Liver (tissue), 9 donors: ENCODE measurements around the gene SEBOX. TPM values are rescaled to one million over a fixed set of nuclear protein-coding genes. Genes with fewer than 3 reads are reported as not detected.

Experiments
- DNase-seq: peaks from one replicate; pipeline ENCODE4 v3.0.0-alpha.2; 2017; ENCODE audit warnings: low spot score
- H3K27ac ChIP-seq, 2 donors: one replicate each; pipeline ENCODE4 v1.7.0; 2013; ENCODE audit warnings: inconsistent platforms in 2 of 2, low read length in 2 of 2, control low read depth in 1 of 2, low read depth in 1 of 2, mild to moderate bottlenecking in 1 of 2
- H3K27me3 ChIP-seq, 4 donors: one replicate each; pipeline versions ENCODE4 v1.6.1 to v1.7.0; 2013; ENCODE audit warnings: low read length in 3 of 4, inconsistent platforms in 1 of 4, mild to moderate bottlenecking in 1 of 4, moderate library complexity in 1 of 4; ENCODE audit not compliant: control insufficient read depth in 4 of 4, insufficient read depth in 4 of 4
- H3K36me3 ChIP-seq, 4 donors: one replicate each; pipeline versions ENCODE4 v1.6.1 to v1.7.0; 2013; ENCODE audit warnings: low read length in 3 of 4, mild to moderate bottlenecking in 3 of 4, low read depth in 1 of 4, moderate library complexity in 1 of 4; ENCODE audit not compliant: control insufficient read depth in 4 of 4, insufficient read depth in 3 of 4
- H3K4me1 ChIP-seq, 4 donors: one replicate each; pipeline versions ENCODE4 v1.6.1 to v1.7.0; 2013; ENCODE audit warnings: low read length in 3 of 4, mild to moderate bottlenecking in 3 of 4, moderate library complexity in 1 of 4; ENCODE audit not compliant: control insufficient read depth in 4 of 4, insufficient read depth in 4 of 4
- H3K4me3 ChIP-seq, 3 donors: one replicate each; pipeline versions ENCODE4 v1.6.1 to v1.7.0; 2013; ENCODE audit warnings: low read length in 3 of 3, control low read depth in 1 of 3, low read depth in 1 of 3, mild to moderate bottlenecking in 1 of 3
- H3K9ac ChIP-seq, 2 donors: one replicate each; pipeline ENCODE4 v1.7.0; 2013; ENCODE audit warnings: low read length in 2 of 2, mild to moderate bottlenecking in 2 of 2, moderate library complexity in 2 of 2, control low read depth in 1 of 2, low read depth in 1 of 2
- H3K9me3 ChIP-seq, 4 donors: one replicate each; pipeline versions ENCODE4 v1.6.1 to v1.7.0; 2013; ENCODE audit warnings: low read length in 3 of 4; ENCODE audit not compliant: control insufficient read depth in 4 of 4
- EGR1 ChIP-seq, 2 donors: IDR thresholded peaks; 2 replicates each; pipeline ENCODE4 v1.6.1; 2016 to 2018; ENCODE audit warnings: antibody characterized with exemption in 2 of 2, low read depth in 2 of 2
- FOXA1 ChIP-seq: IDR thresholded peaks from 2 replicates; pipeline ENCODE4 v1.6.1; 2016; ENCODE audit warnings: antibody characterized with exemption
- FOXA2 ChIP-seq: IDR thresholded peaks from 2 replicates; pipeline ENCODE4 v1.6.1; 2016; ENCODE audit warnings: antibody characterized with exemption
- GABPA ChIP-seq, 2 donors: IDR thresholded peaks in 1 of 2; conservative IDR thresholded peaks in 1 of 2; 2 replicates each; pipeline ENCODE4 v1.6.1; 2016; ENCODE audit warnings: antibody characterized with exemption in 2 of 2, mild to moderate bottlenecking in 1 of 2, moderate library complexity in 1 of 2
- HNF4A ChIP-seq, 2 donors: conservative IDR thresholded peaks; 2 replicates each; pipeline ENCODE4 v1.6.1; 2016; ENCODE audit warnings: antibody characterized with exemption in 2 of 2, mild to moderate bottlenecking in 2 of 2
- HNF4G ChIP-seq: IDR thresholded peaks from 2 replicates; pipeline ENCODE4 v1.6.1; 2016; ENCODE audit warnings: antibody characterized with exemption
- JUND ChIP-seq, 2 donors: IDR thresholded peaks; 2 replicates each; pipeline ENCODE4 v1.6.1; 2016; ENCODE audit warnings: antibody characterized with exemption in 2 of 2
- NR2F2 ChIP-seq: IDR thresholded peaks from 2 replicates; pipeline ENCODE4 v1.6.1; 2016; ENCODE audit warnings: antibody characterized with exemption
- RAD21 ChIP-seq, 2 donors: IDR thresholded peaks; 2 replicates each; pipeline ENCODE4 v1.6.1; 2016; ENCODE audit warnings: antibody characterized with exemption in 2 of 2, mild to moderate bottlenecking in 2 of 2
- RXRA ChIP-seq, 2 donors: IDR thresholded peaks; 2 replicates each; pipeline ENCODE4 v1.6.1; 2017 to 2018; ENCODE audit warnings: antibody characterized with exemption in 2 of 2, mild to moderate bottlenecking in 1 of 2
- SP1 ChIP-seq: IDR thresholded peaks from 2 replicates; pipeline ENCODE4 v1.6.1; 2018; ENCODE audit warnings: antibody characterized with exemption, mild to moderate bottlenecking
- TAF1 ChIP-seq: conservative IDR thresholded peaks from 2 replicates; pipeline ENCODE4 v1.6.1; 2016; ENCODE audit warnings: antibody characterized with exemption, mild to moderate bottlenecking
- YY1 ChIP-seq: IDR thresholded peaks from 2 replicates; pipeline ENCODE4 v1.6.1; 2016; ENCODE audit warnings: antibody characterized with exemption, mild to moderate bottlenecking
- WGBS: extraction: QIAGEN DNeasy Blood & Tissue Kit; methylation state at CpG from one replicate; pipeline ENCODE4 v1.1.7; 2013; 5-methylcytosine and 5-hydroxymethylcytosine counted together
- polyA plus RNA-seq, 2 donors: library from polyadenylated mRNA; stranded (reverse) in 1 of 2; unstranded in 1 of 2; fragments of 200-250 nt in 1 of 2; fragments of >200 nt in 1 of 2; fragmentation: Nextera tagmentation in 1 of 2; extraction: Ambion mirVana in 1 of 2; gene quantifications; one replicate each; pipeline versions ENCODE4 v1.2.1 to v1.2.3, GENCODE V29; 2013 to 2015
- total RNA-seq, 2 donors: library from RNA; depleted of rRNA; stranded (reverse); fragments of >200 nt; gene quantifications; one replicate each; pipeline ENCODE4 v1.2.3, GENCODE V29; 2014
- TF ChIP-seq, protein P1 (sequence below): IDR thresholded peaks from 2 replicates; pipeline ENCODE4 v1.6.1; 2016; ENCODE audit warnings: antibody characterized with exemption, mild to moderate bottlenecking
- TF ChIP-seq, protein P2 (sequence below): IDR thresholded peaks from 2 replicates; pipeline ENCODE4 v1.6.1; 2016; ENCODE audit warnings: antibody characterized with exemption
- TF ChIP-seq, protein P3 (sequence below): IDR thresholded peaks from 2 replicates; pipeline ENCODE4 v1.6.1; 2016; ENCODE audit warnings: antibody characterized with exemption
- TF ChIP-seq, protein P4 (sequence below): IDR thresholded peaks from 2 replicates; pipeline ENCODE4 v1.6.1; 2016; ENCODE audit warnings: antibody characterized with exemption
- TF ChIP-seq, protein P5 (sequence below): fragments of 150-350 bp; IDR thresholded peaks from 2 replicates; pipeline ENCODE4 v1.5.1; 2017; ENCODE audit warnings: improper control_type of control experiment, low read depth, low read length; ENCODE audit not compliant: missing input control
- donor health status: healthy.
- donor health status: healthy.
- donor health status: healthy.
- donor health status: healthy.
- donor health status: healthy.

Gene SEBOX
- total and polyA plus RNA-seq, 4 donors: 0.19 to 0.59 TPM; not detected in 2

DNA sequence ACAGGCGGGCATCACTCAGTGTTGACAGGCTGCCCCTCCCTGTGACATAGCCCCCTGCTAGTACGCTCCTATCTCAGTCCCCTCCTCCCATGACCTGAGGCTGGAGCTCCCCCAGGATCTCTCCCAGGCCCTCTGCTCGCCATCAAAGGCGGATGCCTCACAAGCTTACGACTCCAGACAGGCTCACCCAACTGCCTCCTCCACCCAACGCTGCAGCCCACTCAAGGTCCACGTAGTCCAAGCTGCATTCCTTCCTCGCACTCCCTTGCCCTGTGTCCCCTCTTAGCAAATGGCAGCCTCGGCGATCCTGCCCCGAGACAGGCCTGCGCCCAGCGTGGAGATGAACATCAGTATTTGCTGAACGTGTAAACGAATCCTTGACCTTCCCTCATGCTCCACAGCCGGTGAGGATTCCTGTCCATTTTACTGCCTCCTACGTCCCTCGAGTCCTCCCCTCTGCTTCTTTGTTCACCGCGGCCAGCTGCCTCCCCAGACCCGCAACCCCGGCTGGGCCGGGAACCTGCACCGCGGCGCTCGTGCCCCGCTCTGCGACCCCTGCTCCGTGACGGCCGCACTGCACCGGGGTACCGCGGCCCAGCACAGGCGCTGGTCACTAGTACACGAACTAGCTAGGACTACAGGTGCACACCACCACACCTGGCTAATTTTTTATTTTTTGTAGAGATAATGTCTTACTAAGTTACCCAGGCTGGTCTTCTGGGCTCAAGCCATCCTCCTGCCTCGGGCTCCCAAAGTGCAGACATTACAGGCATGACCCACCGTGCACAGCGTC lies 46.8 kb downstream of the SEBOX start:
- Histone ChIP-seq H3K4me3 (peak overlapping the region; percentile 22 to 52 (median 34)), H3K27me3 (no peaks in the 10 kb centered on the region), H3K36me3 (no peaks in the 10 kb centered on the region), H3K9ac (no peak overlapping the region), H3K4me1 (peaks cover 7 to 47% (median 29%) of the 10 kb centered on the region in 4 donors), H3K27ac (peak overlapping the region; percentile 20 to 21), H3K9me3 (no peaks in the 10 kb centered on the region)
- WGBS: 27% methylated on average over 40 of the region's 40 CpGs
- DNase-seq: peak; percentile 46
- TF ChIP-seq, protein P1, sequence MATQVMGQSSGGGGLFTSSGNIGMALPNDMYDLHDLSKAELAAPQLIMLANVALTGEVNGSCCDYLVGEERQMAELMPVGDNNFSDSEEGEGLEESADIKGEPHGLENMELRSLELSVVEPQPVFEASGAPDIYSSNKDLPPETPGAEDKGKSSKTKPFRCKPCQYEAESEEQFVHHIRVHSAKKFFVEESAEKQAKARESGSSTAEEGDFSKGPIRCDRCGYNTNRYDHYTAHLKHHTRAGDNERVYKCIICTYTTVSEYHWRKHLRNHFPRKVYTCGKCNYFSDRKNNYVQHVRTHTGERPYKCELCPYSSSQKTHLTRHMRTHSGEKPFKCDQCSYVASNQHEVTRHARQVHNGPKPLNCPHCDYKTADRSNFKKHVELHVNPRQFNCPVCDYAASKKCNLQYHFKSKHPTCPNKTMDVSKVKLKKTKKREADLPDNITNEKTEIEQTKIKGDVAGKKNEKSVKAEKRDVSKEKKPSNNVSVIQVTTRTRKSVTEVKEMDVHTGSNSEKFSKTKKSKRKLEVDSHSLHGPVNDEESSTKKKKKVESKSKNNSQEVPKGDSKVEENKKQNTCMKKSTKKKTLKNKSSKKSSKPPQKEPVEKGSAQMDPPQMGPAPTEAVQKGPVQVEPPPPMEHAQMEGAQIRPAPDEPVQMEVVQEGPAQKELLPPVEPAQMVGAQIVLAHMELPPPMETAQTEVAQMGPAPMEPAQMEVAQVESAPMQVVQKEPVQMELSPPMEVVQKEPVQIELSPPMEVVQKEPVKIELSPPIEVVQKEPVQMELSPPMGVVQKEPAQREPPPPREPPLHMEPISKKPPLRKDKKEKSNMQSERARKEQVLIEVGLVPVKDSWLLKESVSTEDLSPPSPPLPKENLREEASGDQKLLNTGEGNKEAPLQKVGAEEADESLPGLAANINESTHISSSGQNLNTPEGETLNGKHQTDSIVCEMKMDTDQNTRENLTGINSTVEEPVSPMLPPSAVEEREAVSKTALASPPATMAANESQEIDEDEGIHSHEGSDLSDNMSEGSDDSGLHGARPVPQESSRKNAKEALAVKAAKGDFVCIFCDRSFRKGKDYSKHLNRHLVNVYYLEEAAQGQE: no peak
- TF ChIP-seq HNF4G (no peak), TAF1 (no peak), FOXA1 (no peak), RAD21 (IDR thresholded peaks at IDR 0.05) (no peak), NR2F2 (no peak), HNF4A (conservative IDR thresholded peaks at IDR 0.05) (no peak), GABPA (IDR thresholded peaks at IDR 0.05 in 1 of 2, conservative IDR thresholded peaks at IDR 0.05 in 1 of 2) (no peak), SP1 (no peak), FOXA2 (no peak), JUND (IDR thresholded peaks at IDR 0.05) (no peak), RXRA (IDR thresholded peaks at IDR 0.05) (no peak), EGR1 (IDR thresholded peaks at IDR 0.05; ENCODE audit: low read depth in 2 of 2) (no peak), YY1 (no peak)
- TF ChIP-seq, protein P2, sequence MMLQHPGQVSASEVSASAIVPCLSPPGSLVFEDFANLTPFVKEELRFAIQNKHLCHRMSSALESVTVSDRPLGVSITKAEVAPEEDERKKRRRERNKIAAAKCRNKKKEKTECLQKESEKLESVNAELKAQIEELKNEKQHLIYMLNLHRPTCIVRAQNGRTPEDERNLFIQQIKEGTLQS: no peak
- TF ChIP-seq, protein P3, sequence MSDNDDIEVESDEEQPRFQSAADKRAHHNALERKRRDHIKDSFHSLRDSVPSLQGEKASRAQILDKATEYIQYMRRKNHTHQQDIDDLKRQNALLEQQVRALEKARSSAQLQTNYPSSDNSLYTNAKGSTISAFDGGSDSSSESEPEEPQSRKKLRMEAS: no peak
- TF ChIP-seq, protein P4, sequence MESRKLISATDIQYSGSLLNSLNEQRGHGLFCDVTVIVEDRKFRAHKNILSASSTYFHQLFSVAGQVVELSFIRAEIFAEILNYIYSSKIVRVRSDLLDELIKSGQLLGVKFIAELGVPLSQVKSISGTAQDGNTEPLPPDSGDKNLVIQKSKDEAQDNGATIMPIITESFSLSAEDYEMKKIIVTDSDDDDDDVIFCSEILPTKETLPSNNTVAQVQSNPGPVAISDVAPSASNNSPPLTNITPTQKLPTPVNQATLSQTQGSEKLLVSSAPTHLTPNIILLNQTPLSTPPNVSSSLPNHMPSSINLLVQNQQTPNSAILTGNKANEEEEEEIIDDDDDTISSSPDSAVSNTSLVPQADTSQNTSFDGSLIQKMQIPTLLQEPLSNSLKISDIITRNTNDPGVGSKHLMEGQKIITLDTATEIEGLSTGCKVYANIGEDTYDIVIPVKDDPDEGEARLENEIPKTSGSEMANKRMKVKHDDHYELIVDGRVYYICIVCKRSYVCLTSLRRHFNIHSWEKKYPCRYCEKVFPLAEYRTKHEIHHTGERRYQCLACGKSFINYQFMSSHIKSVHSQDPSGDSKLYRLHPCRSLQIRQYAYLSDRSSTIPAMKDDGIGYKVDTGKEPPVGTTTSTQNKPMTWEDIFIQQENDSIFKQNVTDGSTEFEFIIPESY: no peak
- TF ChIP-seq, protein P5, sequence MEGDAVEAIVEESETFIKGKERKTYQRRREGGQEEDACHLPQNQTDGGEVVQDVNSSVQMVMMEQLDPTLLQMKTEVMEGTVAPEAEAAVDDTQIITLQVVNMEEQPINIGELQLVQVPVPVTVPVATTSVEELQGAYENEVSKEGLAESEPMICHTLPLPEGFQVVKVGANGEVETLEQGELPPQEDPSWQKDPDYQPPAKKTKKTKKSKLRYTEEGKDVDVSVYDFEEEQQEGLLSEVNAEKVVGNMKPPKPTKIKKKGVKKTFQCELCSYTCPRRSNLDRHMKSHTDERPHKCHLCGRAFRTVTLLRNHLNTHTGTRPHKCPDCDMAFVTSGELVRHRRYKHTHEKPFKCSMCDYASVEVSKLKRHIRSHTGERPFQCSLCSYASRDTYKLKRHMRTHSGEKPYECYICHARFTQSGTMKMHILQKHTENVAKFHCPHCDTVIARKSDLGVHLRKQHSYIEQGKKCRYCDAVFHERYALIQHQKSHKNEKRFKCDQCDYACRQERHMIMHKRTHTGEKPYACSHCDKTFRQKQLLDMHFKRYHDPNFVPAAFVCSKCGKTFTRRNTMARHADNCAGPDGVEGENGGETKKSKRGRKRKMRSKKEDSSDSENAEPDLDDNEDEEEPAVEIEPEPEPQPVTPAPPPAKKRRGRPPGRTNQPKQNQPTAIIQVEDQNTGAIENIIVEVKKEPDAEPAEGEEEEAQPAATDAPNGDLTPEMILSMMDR: no peak
